Measurements from ENCODE around the gene HEATR1.

DNA sequence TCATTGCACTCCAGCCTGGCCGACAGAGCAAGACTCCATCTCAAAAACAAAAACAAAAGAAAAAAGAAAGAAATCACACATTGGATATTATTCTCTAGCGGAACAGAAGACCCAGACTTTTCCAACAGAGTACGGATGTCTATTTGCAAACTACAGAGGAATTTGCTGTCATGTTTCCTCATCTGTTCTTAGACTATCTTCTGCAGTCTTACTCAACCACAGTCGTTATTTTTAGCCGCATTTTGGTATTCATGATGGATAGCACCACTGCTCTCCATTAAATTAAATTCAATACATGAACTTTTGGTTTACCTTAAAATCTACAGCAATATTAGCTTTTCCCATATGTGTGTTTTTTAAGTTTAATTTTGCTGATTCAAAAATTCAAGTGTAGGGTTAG lies 14.2 kb upstream of the HEATR1 start:
- no peak for TF ChIP-seq POLR2A (IDR thresholded peaks at IDR 0.05)
- no peak for TF ChIP-seq CTCF (IDR thresholded peaks at IDR 0.05)
